Ovary (tissue), 3 donors: ENCODE measurements around the gene CABP4.

Experiments
- CTCF ChIP-seq, 3 donors: fragments of 450-650 bp in 2 of 3; fragments of 200-600 bp in 1 of 3; IDR thresholded peaks; one replicate each; pipeline versions ENCODE4 v1.5.1 to v1.8.0; 2016 to 2022; ENCODE audit warnings: antibody characterized with exemption in 3 of 3, mild to moderate bottlenecking in 1 of 3
- EP300 ChIP-seq: sonication (generic); formaldehyde crosslinking; IDR thresholded peaks from one replicate; pipeline ENCODE4 v1.6.1; 2017; ENCODE audit warnings: antibody characterized with exemption
- POLR2A ChIP-seq: fragments of 450-650 bp; IDR thresholded peaks from one replicate; pipeline ENCODE4 v1.6.1; 2017; ENCODE audit warnings: antibody characterized with exemption, mild to moderate bottlenecking, moderate library complexity
- donor health status: DM: no; HTN: no; CAD: no.

GRCh38 chr11:67483831-67484665 is 28.9 kb downstream of the CABP4 start:
- no peak for TF ChIP-seq CTCF (IDR thresholded peaks at IDR 0.05)
- no peak for TF ChIP-seq POLR2A
- no peak for TF ChIP-seq EP300
